HepG2 (cell line): Measurements from ENCODE around the gene XRCC1. TPM values are rescaled to one million over a fixed set of nuclear protein-coding genes. Genes with fewer than 3 reads are reported as not detected.

Experiments
- ATAC-seq: fragments of 200-7000 bp; cut with Tn5 transposase; 3 replicates; pipeline ENCODE4 v1.9.1; 2020; ENCODE audit warnings: mild to moderate bottlenecking, moderate library complexity
- BruUV-seq: library from RNA; stranded (reverse); fragments of 400-500 nt; replicated peaks from 2 replicates; lab custom pipeline; 2021; lab: Mats Ljungman, UMichigan
- CTCF ChIA-PET: fragments of 300-600 bp; formaldehyde crosslinking; extraction: SDS; loops from one replicate; lab custom pipeline; 2021; ENCODE audit warnings: low total read pairs, inconsistent platforms, low intra/inter-chr PET ratio; lab: Yijun Ruan, JAX
- POLR2A ChIA-PET: fragments of 350-600 bp; sonication (Branson Sonifier 250); formaldehyde crosslinking; loops from one replicate; lab custom pipeline; 2020; ENCODE audit warnings: antibody characterized with exemption, inconsistent platforms; lab: Yijun Ruan, JAX
- DNase-seq: peaks from one replicate; pipeline ENCODE4 v3.0.0-alpha.2; 2015; ENCODE audit warnings: low spot score
- FAIRE-seq: peaks from 3 replicates; lab custom pipeline; 2011; peaks lifted over from hg19 to GRCh38; lab: Jason Lieb, UNC
- H2AFZ ChIP-seq: one replicate; pipeline ENCODE4 v1.6.1; 2011; ENCODE audit warnings: low read length, inconsistent platforms
- H3K27ac ChIP-seq: fragments of 300-600 bp; 3 replicates; pipeline ENCODE4 v1.8.0; 2011; ENCODE audit warnings: mixed run types, mild to moderate bottlenecking, mixed read lengths, low read length, inconsistent platforms; ENCODE audit not compliant: insufficient read depth; ENCODE audit errors: extremely low read length
- H3K27me3 ChIP-seq, 2 experiments: fragments of 200-600 bp in 1 of 2; 2 replicates in 1 of 2; 3 replicates in 1 of 2; pipeline versions ENCODE4 v1.6.0 to v1.8.0; 2011; ENCODE audit warnings: low read length in 2 of 2, mild to moderate bottlenecking in 2 of 2, moderate library complexity in 2 of 2, inconsistent platforms in 1 of 2; ENCODE audit not compliant: insufficient read depth in 2 of 2, control insufficient read depth in 1 of 2
- H3K36me3 ChIP-seq, 2 experiments: fragments of 200-600 bp in 1 of 2; replicated peaks in 1 of 2; 2 replicates in 1 of 2; 3 replicates in 1 of 2; pipeline versions ENCODE4 v1.5.1 to v1.8.0; 2011; ENCODE audit warnings: low read length in 2 of 2, inconsistent platforms in 1 of 2; ENCODE audit not compliant: insufficient read depth in 2 of 2, control insufficient read depth in 1 of 2
- H3K4me1 ChIP-seq: 2 replicates; pipeline ENCODE4 v1.5.1; 2012; ENCODE audit warnings: low read length, inconsistent platforms; ENCODE audit not compliant: insufficient read depth
- H3K4me2 ChIP-seq: 2 replicates; pipeline ENCODE4 v1.6.0; 2011; ENCODE audit warnings: low read depth, low read length, inconsistent platforms
- H3K4me3 ChIP-seq, 3 experiments: fragments of 200-600 bp in 1 of 3; sonication (generic), shearing (Covaris generic) in 1 of 3; replicated peaks in 1 of 3; 2 replicates each; pipeline ENCODE4 v1.5.1; 2011 to 2016; ENCODE audit warnings: low read length in 3 of 3, inconsistent platforms in 2 of 3, low read depth in 2 of 3, mild to moderate bottlenecking in 2 of 3, control low read depth in 1 of 3, mixed read lengths in 1 of 3; ENCODE audit not compliant: insufficient read depth in 1 of 3
- H3K79me2 ChIP-seq: one replicate; pipeline ENCODE4 v1.6.1; 2011; ENCODE audit warnings: low read length, inconsistent platforms; ENCODE audit not compliant: insufficient read depth
- H3K9ac ChIP-seq: 2 replicates; pipeline ENCODE4 v1.6.0; 2011; ENCODE audit warnings: mild to moderate bottlenecking, low read depth, low read length, inconsistent platforms; ENCODE audit not compliant: insufficient read depth
- H3K9me3 ChIP-seq: 2 replicates; pipeline ENCODE4 v1.5.1; 2012; ENCODE audit warnings: mild to moderate bottlenecking, low read length
- H4K20me1 ChIP-seq: 2 replicates; pipeline ENCODE4 v1.6.0; 2011; ENCODE audit warnings: inconsistent platforms, mild to moderate bottlenecking, low read length, moderate library complexity; ENCODE audit not compliant: insufficient read depth
- ELF3 ChIP-seq: IDR thresholded peaks from 2 replicates; pipeline ENCODE4 v1.6.1; 2016; ENCODE audit warnings: missing genetic modification reagents, missing compliant biosample characterization
- KAT7 ChIP-seq: IDR thresholded peaks from 2 replicates; pipeline ENCODE4 v1.6.1; 2018; ENCODE audit warnings: borderline replicate concordance, missing compliant biosample characterization
- MAFK ChIP-seq, 2 experiments: IDR thresholded peaks in 1 of 2; conservative IDR thresholded peaks in 1 of 2; 2 replicates each; pipeline ENCODE4 v1.6.1; 2011; ENCODE audit warnings: improper control_type of control experiment in 2 of 2, low read length in 2 of 2
- PHF20 ChIP-seq: sonication (generic); formaldehyde crosslinking; IDR thresholded peaks from 2 replicates; pipeline ENCODE4 v1.5.0; 2020; ENCODE audit warnings: mild to moderate bottlenecking, missing genetic modification reagents
- POGZ ChIP-seq: sonication (generic); formaldehyde crosslinking; IDR thresholded peaks from 2 replicates; pipeline ENCODE4 v1.4.0; 2020; ENCODE audit warnings: mild to moderate bottlenecking, missing genetic modification reagents
- RFX1 ChIP-seq: fragments of 450-650 bp; IDR thresholded peaks from 2 replicates; pipeline ENCODE4 v1.6.1; 2017
- SRF ChIP-seq: IDR thresholded peaks from 2 replicates; pipeline ENCODE4 v1.6.1; 2011; ENCODE audit warnings: mild to moderate bottlenecking, low read depth, low read length, moderate library complexity
- TCF7 ChIP-seq: sonication (generic); IDR thresholded peaks from 2 replicates; pipeline ENCODE4 v1.6.1; 2016; ENCODE audit warnings: antibody characterized with exemption, low read depth
- WGBS: methylation state at CpG from one replicate; pipeline ENCODE4 v1.1.6; 2017; ENCODE audit warnings: low lambda C conversion rate; 5-methylcytosine and 5-hydroxymethylcytosine counted together
- in situ Hi-C: cut with HindIII; loops from 2 replicates; pipeline ENCODE4 v1.10.0; 2017; ENCODE audit warnings: low pct_unique_long_range_greater_than_20kb; ENCODE audit not compliant: extremely low pct_ligation_motif_present
- intact Hi-C: fragments of 100-400 bp; cut with micrococcal nuclease; formaldehyde crosslinking; loops from one replicate; pipeline ENCODE4 v1.10.0; 2022; ENCODE audit not compliant: unreplicated experiment
- polyA plus RNA-seq, 8 experiments: library from polyadenylated mRNA; depleted of rRNA in 3 of 8; stranded (reverse) in 7 of 8; unstranded in 1 of 8; fragments of >200 nt; fragmentation: Illumina TruSeq in 4 of 8; extraction: Trizol in 4 of 8; gene quantifications; 2 replicates each; pipeline versions ENCODE4 v1.2.1 to v1.2.3, GENCODE V29; 2011 to 2016; ENCODE audit warnings: low read depth in 4 of 8, missing spikeins in 1 of 8, mixed read lengths in 1 of 8; ENCODE audit not compliant: insufficient read depth in 1 of 8
- total RNA-seq, 5 experiments: library from RNA; depleted of rRNA; stranded (reverse); fragments of >200 nt; fragmentation: Illumina TruSeq; extraction: Trizol; gene quantifications; 2 replicates each; pipeline ENCODE4 v1.2.3, GENCODE V29; 2016; ENCODE audit warnings: low read depth in 1 of 5
- TF ChIP-seq, protein P1 (sequence below): sonication (generic); formaldehyde crosslinking; IDR thresholded peaks from 2 replicates; pipeline ENCODE4 v1.4.0; 2020; ENCODE audit warnings: missing genetic modification reagents, borderline replicate concordance
- TF ChIP-seq, protein P2 (sequence below): sonication (generic); formaldehyde crosslinking; IDR thresholded peaks from 2 replicates; pipeline ENCODE4 v1.5.0; 2020; ENCODE audit warnings: mild to moderate bottlenecking, missing genetic modification reagents, borderline replicate concordance

XRCC1 gene
- total and polyA plus RNA-seq, 2 of the 13 experiments (the other 11 are each of a cell fraction or from before 2014, with no cell fraction given): 24.7 to 26.3 TPM

DNA sequence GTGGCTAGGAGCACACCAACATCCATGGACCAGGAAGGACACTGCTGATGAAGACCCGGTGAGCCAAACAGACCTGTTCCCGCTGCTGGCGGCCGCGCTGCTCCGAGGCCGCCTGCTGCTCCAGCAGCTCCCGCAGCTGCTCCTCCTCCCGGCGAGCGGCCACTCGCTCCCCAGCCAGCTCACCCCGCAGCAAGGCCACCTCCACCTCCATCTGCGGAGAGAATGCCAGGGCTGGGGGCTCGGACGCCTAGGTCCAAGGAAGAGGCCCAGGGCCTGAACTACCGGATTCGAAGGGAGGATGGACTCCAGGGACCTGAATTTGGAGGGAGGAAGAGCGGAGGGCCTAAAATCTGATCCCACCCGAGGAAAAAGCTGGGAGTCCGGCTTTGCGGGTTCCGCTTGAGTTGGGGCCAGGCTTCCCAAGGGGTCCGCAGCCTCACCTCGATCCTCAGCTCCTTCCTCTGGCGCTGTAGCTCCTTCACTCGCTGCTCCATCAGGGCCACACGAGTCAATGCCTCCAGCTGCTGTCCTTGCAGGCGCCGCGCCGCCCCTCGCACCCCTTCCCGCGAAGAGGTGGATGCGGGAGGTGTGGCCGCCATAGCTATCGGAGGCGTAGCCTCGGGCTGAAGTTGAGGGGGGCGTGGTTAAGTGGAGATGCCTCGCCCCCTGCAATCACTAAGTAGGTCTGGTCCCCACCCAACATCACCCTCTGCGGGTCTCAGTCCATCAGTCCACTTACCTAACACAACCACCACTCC is 73.5 kb downstream of the XRCC1 start (continued):
- no peak for TF ChIP-seq MAFK (conservative IDR thresholded peaks at IDR 0.05 in 1 of 2, IDR thresholded peaks at IDR 0.05 in 1 of 2; ENCODE audit: low read length in 2 of 2)
- TF ChIP-seq, protein P1, sequence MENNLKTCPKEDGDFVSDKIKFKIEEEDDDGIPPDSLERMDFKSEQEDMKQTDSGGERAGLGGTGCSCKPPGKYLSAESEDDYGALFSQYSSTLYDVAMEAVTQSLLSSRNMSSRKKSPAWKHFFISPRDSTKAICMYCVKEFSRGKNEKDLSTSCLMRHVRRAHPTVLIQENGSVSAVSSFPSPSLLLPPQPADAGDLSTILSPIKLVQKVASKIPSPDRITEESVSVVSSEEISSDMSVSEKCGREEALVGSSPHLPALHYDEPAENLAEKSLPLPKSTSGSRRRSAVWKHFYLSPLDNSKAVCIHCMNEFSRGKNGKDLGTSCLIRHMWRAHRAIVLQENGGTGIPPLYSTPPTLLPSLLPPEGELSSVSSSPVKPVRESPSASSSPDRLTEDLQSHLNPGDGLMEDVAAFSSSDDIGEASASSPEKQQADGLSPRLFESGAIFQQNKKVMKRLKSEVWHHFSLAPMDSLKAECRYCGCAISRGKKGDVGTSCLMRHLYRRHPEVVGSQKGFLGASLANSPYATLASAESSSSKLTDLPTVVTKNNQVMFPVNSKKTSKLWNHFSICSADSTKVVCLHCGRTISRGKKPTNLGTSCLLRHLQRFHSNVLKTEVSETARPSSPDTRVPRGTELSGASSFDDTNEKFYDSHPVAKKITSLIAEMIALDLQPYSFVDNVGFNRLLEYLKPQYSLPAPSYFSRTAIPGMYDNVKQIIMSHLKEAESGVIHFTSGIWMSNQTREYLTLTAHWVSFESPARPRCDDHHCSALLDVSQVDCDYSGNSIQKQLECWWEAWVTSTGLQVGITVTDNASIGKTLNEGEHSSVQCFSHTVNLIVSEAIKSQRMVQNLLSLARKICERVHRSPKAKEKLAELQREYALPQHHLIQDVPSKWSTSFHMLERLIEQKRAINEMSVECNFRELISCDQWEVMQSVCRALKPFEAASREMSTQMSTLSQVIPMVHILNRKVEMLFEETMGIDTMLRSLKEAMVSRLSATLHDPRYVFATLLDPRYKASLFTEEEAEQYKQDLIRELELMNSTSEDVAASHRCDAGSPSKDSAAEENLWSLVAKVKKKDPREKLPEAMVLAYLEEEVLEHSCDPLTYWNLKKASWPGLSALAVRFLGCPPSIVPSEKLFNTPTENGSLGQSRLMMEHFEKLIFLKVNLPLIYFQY (CRISPR knock-in tag): no peak
- TF ChIP-seq TCF7: no peak
- no peak for TF ChIP-seq SRF

DNA sequence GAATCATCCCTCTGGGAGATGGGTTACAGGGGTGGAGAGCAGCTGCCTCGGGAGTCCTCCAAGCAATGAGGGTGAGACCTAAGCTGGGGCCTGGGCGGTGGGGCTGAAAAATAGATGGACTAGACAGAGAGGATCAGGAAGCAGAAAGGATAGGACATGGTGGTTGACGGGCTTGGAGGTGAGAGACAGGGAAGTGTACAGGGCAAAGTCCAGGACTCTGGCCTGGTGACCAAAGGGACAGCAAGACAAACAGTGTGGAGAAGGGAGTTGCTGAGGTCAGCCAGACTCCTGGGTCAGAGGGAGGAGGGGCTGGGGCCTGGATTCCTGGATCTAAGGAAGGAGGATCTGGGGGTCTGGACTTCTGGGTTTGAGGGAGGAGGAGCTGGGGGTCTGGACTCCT is 76.3 kb downstream of the XRCC1 start:
- peak overlapping the region; percentile 61 for H3K4me2 ChIP-seq
- H3K79me2 ChIP-seq: peaks cover 11% of the 10 kb centered on the region
- H3K27me3 ChIP-seq: no peaks in the 10 kb centered on the region; a peak in 1 of 5 replicates
- peaks cover 42% of the 10 kb centered on the region for H3K4me1 ChIP-seq
- in situ Hi-C loops: no loop called here
- peak; percentile 75 for ATAC-seq
- ChIA-PET CTCF (interaction anchor here (0.6 kb wide), 1 partner anchor 53 kb away, joined by 3 read pairs; no protein-coding TSS in a partner anchor), POLR2A (interaction anchor here (0.6 to 1.6 kb wide), 6 partner anchors 9 to 169 kb away, joined by 3 to 7 read pairs (median 4); no protein-coding TSS in a partner anchor)
- H4K20me1 ChIP-seq: no peaks in the 10 kb centered on the region
- FAIRE-seq: peak; percentile 94
- H3K9ac ChIP-seq: peak overlapping the region; percentile 37
- peak overlapping the region; percentile 71 for H3K27ac ChIP-seq
- intact Hi-C loops: no loop called here
- BruUV-seq: no TSS peak
- H3K4me3 ChIP-seq: peak overlapping the region in 1 of 3 experiments; percentile 45; a peak in 1 of 6 replicates
- no peak overlapping the region for H2AFZ ChIP-seq
- peaks cover 9 to 17% of the 10 kb centered on the region in 2 experiments; a peak in 3 of 5 replicates for H3K36me3 ChIP-seq
- no peaks in the 10 kb centered on the region for H3K9me3 ChIP-seq
- WGBS: 16% methylated on average over 3 of the region's 3 CpGs
- DNase-seq: peak; percentile 81
- TF ChIP-seq, protein P2, sequence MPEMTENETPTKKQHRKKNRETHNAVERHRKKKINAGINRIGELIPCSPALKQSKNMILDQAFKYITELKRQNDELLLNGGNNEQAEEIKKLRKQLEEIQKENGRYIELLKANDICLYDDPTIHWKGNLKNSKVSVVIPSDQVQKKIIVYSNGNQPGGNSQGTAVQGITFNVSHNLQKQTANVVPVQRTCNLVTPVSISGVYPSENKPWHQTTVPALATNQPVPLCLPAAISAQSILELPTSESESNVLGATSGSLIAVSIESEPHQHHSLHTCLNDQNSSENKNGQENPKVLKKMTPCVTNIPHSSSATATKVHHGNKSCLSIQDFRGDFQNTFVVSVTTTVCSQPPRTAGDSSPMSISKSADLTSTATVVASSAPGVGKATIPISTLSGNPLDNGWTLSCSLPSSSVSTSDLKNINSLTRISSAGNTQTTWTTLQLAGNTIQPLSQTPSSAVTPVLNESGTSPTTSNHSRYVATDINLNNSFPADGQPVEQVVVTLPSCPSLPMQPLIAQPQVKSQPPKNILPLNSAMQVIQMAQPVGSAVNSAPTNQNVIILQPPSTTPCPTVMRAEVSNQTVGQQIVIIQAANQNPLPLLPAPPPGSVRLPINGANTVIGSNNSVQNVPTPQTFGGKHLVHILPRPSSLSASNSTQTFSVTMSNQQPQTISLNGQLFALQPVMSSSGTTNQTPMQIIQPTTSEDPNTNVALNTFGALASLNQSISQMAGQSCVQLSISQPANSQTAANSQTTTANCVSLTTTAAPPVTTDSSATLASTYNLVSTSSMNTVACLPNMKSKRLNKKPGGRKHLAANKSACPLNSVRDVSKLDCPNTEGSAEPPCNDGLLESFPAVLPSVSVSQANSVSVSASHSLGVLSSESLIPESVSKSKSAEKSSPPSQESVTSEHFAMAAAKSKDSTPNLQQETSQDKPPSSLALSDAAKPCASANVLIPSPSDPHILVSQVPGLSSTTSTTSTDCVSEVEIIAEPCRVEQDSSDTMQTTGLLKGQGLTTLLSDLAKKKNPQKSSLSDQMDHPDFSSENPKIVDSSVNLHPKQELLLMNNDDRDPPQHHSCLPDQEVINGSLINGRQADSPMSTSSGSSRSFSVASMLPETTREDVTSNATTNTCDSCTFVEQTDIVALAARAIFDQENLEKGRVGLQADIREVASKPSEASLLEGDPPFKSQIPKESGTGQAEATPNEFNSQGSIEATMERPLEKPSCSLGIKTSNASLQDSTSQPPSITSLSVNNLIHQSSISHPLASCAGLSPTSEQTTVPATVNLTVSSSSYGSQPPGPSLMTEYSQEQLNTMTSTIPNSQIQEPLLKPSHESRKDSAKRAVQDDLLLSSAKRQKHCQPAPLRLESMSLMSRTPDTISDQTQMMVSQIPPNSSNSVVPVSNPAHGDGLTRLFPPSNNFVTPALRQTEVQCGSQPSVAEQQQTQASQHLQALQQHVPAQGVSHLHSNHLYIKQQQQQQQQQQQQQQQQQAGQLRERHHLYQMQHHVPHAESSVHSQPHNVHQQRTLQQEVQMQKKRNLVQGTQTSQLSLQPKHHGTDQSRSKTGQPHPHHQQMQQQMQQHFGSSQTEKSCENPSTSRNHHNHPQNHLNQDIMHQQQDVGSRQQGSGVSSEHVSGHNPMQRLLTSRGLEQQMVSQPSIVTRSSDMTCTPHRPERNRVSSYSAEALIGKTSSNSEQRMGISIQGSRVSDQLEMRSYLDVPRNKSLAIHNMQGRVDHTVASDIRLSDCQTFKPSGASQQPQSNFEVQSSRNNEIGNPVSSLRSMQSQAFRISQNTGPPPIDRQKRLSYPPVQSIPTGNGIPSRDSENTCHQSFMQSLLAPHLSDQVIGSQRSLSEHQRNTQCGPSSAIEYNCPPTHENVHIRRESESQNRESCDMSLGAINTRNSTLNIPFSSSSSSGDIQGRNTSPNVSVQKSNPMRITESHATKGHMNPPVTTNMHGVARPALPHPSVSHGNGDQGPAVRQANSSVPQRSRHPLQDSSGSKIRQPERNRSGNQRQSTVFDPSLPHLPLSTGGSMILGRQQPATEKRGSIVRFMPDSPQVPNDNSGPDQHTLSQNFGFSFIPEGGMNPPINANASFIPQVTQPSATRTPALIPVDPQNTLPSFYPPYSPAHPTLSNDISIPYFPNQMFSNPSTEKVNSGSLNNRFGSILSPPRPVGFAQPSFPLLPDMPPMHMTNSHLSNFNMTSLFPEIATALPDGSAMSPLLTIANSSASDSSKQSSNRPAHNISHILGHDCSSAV: no peak
- no peak for TF ChIP-seq RFX1
- peak; percentile 90 for TF ChIP-seq ELF3
- peak; percentile 66; the same call in 1 of the 2 replicates for TF ChIP-seq POGZ (CRISPR knock-in tag)
- peak; percentile 41; the same call in 1 of the 2 replicates for TF ChIP-seq PHF20 (CRISPR knock-in tag)
- peak; percentile 73; the same call in 1 of the 2 replicates for TF ChIP-seq KAT7 (CRISPR knock-in tag)
